ENCODE measurements around the gene INPP5A.

INPP5A gene

DNA sequence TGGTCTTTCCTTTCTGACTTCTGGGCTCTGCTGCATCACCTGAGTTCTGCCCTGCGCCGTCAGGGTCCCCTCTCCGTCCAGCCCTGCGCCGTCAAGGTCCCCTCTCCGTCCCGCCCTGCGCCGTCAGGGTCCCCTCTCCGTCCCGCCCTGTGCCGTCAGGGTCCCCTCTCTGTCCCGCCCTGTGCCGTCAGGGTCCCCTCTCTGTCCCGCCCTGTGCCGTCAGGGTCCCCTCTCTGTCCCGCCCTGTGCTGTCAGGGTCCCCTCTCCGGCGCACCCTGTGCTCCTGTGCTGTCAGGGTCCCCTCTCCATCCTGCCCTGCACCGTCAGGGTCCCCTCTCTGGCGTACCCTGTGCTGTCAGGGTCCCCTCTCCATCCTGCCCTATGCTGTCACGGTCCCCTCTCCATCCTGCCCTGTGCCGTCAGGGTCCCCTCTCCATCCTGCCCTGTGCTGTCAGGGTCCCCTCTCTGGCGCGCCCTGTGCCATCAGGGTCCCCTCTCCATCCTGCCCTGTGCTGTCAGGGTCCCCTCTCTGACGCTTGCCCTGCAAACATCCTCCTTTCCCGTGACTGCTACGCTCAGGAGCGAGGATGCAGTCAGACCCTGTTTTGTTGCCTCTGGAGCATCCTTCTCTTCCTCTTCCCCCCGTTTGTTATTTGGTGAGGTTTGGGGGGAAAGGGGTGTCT lies 66.4 kb downstream of the INPP5A start:
- no peak overlapping the region for H3K4me3 ChIP-seq (replicated peaks; ENCODE audit: low read depth, low read length)
- TF ChIP-seq, protein P1, sequence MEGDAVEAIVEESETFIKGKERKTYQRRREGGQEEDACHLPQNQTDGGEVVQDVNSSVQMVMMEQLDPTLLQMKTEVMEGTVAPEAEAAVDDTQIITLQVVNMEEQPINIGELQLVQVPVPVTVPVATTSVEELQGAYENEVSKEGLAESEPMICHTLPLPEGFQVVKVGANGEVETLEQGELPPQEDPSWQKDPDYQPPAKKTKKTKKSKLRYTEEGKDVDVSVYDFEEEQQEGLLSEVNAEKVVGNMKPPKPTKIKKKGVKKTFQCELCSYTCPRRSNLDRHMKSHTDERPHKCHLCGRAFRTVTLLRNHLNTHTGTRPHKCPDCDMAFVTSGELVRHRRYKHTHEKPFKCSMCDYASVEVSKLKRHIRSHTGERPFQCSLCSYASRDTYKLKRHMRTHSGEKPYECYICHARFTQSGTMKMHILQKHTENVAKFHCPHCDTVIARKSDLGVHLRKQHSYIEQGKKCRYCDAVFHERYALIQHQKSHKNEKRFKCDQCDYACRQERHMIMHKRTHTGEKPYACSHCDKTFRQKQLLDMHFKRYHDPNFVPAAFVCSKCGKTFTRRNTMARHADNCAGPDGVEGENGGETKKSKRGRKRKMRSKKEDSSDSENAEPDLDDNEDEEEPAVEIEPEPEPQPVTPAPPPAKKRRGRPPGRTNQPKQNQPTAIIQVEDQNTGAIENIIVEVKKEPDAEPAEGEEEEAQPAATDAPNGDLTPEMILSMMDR (IDR thresholded peaks at IDR 0.05; ENCODE audit: low read length, missing control alignments), result no peak
- DNase-seq (ENCODE audit: low read depth), result no peak

DNA sequence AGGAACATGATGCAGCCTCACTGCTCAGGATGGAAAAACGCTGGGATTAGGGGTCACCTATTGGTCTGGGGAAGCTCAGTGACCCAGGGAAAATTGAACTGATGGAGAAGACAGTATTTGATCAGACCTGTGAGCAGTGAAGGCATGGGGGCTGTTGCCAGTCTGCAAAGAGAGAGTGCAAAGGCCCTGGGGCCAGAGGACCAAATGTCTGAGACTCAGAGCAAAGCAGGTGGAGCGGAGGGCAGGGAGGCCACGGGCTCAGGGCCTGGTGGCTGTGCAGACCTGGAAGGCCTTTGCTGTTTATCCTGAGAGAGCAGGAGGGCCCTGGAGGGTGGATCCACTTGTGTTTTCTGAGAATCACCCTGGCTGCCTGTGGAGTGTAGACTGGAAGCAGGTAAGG lies 67.1 kb downstream of the INPP5A start:
- DNase-seq (ENCODE audit: low read depth), result no peak
- no peak overlapping the region for H3K4me3 ChIP-seq (replicated peaks; ENCODE audit: low read depth, low read length)
- TF ChIP-seq, protein P1 (IDR thresholded peaks at IDR 0.05; ENCODE audit: low read length, missing control alignments), result no peak

DNA sequence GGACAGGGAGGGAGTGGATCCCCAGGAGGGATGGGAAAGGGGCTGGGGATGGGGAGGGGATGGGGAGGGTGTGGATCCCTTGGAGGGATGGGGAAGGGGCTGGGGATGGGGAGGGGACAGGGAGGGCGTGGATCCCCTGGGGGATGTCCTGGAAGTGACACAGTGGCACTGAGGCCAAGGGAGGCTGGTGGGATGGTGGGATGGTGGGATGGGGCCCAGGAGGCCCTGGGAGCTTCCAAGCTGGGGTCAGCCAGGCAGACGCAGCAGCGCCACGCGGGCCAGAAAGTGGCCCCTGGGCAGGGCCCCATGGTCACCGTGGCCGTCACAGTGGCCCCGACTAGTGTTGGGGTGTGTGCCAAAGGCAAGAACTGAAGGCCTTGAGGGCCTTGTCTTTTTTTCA lies 67.8 kb downstream of the INPP5A start:
- TF ChIP-seq, protein P1 (IDR thresholded peaks at IDR 0.05; ENCODE audit: low read length, missing control alignments), result no peak
- no peak for DNase-seq (ENCODE audit: low read depth)
- no peak overlapping the region for H3K4me3 ChIP-seq (replicated peaks; ENCODE audit: low read depth, low read length)

DNA sequence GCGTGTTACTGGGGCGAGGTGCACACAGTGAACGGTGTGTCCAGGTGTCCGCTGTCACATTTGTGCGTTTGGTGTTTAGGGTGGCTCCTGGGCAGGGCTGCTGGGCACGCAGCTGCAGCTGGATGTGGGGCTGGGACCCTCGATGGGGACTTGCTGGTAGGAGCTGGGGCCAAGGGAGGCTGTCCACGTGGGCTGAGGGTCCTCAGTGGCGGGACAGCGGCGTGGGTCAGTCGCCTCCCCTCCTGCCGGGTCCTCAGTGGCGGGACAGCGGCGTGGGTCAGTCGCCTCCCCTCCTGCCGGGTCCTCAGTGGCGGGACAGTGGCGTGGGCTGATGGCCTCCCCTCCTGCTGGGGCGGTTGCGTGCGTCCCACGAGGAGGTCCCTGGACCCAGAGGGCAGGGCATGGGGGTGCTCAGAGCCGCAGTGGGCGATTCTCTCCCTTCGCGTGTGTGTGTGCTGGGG lies 68.5 kb downstream of the INPP5A start:
- TF ChIP-seq, protein P1 (IDR thresholded peaks at IDR 0.05; ENCODE audit: low read length, missing control alignments), result no peak
- no peak overlapping the region for H3K4me3 ChIP-seq (replicated peaks; ENCODE audit: low read depth, low read length)
- no peak for DNase-seq (ENCODE audit: low read depth)

DNA sequence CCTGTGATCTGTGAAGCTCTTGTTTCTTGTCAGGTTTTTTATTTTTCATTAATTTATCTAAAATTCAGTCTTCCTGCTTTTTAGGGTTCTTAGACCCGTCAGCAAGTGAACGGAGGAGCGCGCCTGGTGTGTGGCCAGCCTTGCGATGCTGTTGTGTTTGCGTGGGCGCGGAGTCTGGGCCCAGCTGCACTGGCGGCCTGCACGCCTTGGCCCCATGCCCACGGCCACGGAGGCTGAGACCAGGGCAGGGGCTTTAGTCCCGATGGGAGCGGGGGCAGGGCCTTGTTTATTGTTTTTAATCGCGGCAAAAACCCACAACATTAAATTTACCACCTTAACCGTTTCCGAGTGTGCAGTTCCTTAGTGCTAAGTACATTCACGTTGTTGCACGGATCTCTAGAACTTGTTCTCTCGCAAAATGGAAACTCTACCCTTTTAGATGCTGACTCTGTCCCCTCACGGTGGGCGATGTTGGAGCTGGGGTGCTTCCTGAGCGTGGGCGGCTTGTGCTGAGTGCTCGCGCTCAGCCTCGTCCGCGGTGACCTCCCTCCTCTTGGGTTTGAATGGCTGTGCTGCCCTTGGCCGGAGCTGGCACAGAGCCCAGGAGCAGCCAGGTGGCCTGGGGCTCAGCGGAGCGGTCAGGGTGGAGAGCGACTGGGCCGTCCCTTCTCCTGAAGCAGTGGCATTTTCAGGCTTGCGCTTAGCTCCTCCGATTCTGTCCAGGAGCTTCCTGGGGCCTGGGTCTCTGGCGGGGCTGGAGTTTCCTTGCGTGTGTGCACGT lies 69.1 kb downstream of the INPP5A start:
- TF ChIP-seq, protein P1 (IDR thresholded peaks at IDR 0.05; ENCODE audit: low read length, missing control alignments), result no peak
- H3K4me3 ChIP-seq (replicated peaks; ENCODE audit: low read depth, low read length), result no peak overlapping the region
- peak; percentile 31 for DNase-seq (ENCODE audit: low read depth)

DNA sequence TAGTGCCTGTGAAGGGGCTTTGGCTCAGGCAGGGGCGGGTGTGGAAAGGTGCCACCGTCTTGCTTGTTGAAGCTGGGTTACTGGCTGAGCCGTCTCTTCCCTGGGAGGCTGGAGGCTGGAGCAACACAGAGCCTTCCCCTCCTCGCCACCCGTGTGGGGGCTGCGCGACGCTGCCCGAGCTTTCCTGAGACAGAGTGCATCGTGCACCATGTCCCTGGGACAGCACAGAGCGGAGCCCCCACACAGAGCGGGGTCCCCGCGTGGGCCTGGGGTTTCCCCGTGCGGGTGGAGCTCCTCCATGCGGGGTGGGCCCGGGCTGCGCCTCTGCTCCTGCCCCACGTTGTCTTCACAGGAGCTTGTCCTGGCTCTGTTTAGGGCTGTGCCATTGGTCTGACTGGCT lies 69.9 kb downstream of the INPP5A start:
- TF ChIP-seq, protein P1 (IDR thresholded peaks at IDR 0.05; ENCODE audit: low read length, missing control alignments), result no peak
- H3K4me3 ChIP-seq (replicated peaks; ENCODE audit: low read depth, low read length), result no peak overlapping the region
- DNase-seq (ENCODE audit: low read depth), result no peak
